Natural killer cell (primary cell): ENCODE results near the gene LAMA1. TPM values are rescaled to one million over a fixed set of nuclear protein-coding genes. Genes with fewer than 3 reads are reported as not detected.

Experiments
- ATAC-seq, 3 donors: fragments of 150-1000 bp in 2 of 3; fragments of 200-7000 bp in 1 of 3; cut with Tn5 transposase; 1 replicate in 1 of 3; 2 replicates in 2 of 3; pipeline ENCODE4 v1.10.0; 2021; ENCODE audit warnings: mild to moderate bottlenecking in 2 of 3, moderate library complexity in 2 of 3
- DNase-seq, 2 donors: peaks; one replicate each; pipeline versions ENCODE4 v3.0.0 to v3.0.0-alpha.2; 2013 to 2021; ENCODE audit warnings: mixed read lengths in 1 of 2
- H3K27ac ChIP-seq: one replicate; pipeline ENCODE4 v1.5.1; 2013; ENCODE audit warnings: mild to moderate bottlenecking, low read length
- H3K27me3 ChIP-seq: one replicate; pipeline ENCODE4 v1.6.1; 2013; ENCODE audit warnings: low read length; ENCODE audit not compliant: control insufficient read depth, insufficient read depth
- H3K36me3 ChIP-seq: one replicate; pipeline ENCODE4 v1.6.1; 2013; ENCODE audit warnings: low read length; ENCODE audit not compliant: control insufficient read depth, insufficient read depth
- H3K4me1 ChIP-seq: one replicate; pipeline ENCODE4 v1.6.1; 2013; ENCODE audit warnings: low read length; ENCODE audit not compliant: control insufficient read depth, insufficient read depth
- H3K4me3 ChIP-seq: one replicate; pipeline ENCODE4 v1.5.1; 2013; ENCODE audit warnings: low read length
- H3K9me3 ChIP-seq: one replicate; pipeline ENCODE4 v1.6.1; 2013; ENCODE audit warnings: low read length; ENCODE audit not compliant: control insufficient read depth, insufficient read depth
- H3K27ac Mint-ChIP-seq, 2 donors: one replicate each; pipeline ENCODE4 v1.8.0; 2022; ENCODE audit warnings: mild to moderate bottlenecking in 2 of 2, mixed read lengths in 2 of 2, moderate library complexity in 1 of 2
- H3K27me3 Mint-ChIP-seq, 2 donors: one replicate each; pipeline ENCODE4 v1.8.0; 2022; ENCODE audit warnings: low read depth in 2 of 2, mixed read lengths in 2 of 2
- H3K36me3 Mint-ChIP-seq: one replicate; pipeline ENCODE4 v1.8.0; 2022; ENCODE audit warnings: mixed read lengths
- H3K4me1 Mint-ChIP-seq, 2 donors: one replicate each; pipeline ENCODE4 v1.8.0; 2022; ENCODE audit warnings: mixed read lengths in 2 of 2
- H3K4me3 Mint-ChIP-seq: one replicate; pipeline ENCODE4 v1.8.0; 2022; ENCODE audit warnings: mild to moderate bottlenecking, moderate library complexity, mixed read lengths
- H3K9me3 Mint-ChIP-seq, 2 donors: one replicate each; pipeline ENCODE4 v1.8.0; 2022; ENCODE audit warnings: mixed read lengths in 2 of 2
- WGBS: methylation state at CpG from one replicate; pipeline ENCODE4 v1.1.7; 2013; ENCODE audit warnings: missing lambda C conversion rate; ENCODE audit not compliant: insufficient coverage; 5-methylcytosine and 5-hydroxymethylcytosine counted together
- intact Hi-C: fragments of 100-400 bp; cut with micrococcal nuclease; formaldehyde crosslinking; loops from one replicate; pipeline ENCODE4 v1.14.2; 2022
- total RNA-seq, 4 donors: library from RNA; stranded (reverse); fragments of 120-200 nt in 1 of 4; gene quantifications; one replicate each; pipeline versions ENCODE4 v1.2.3 to v1.2.4, GENCODE V29; 2013 to 2022
- TF ChIP-seq, protein P1 (sequence below): fragments of 200-600 bp; IDR thresholded peaks from one replicate; pipeline ENCODE4 v1.8.0; 2022; ENCODE audit warnings: antibody characterized with exemption

LAMA1 gene
- total RNA-seq, 3 donors from 2014 or later (not counting 1 experiment from before 2014, with no cell fraction given), result not detected

DNA sequence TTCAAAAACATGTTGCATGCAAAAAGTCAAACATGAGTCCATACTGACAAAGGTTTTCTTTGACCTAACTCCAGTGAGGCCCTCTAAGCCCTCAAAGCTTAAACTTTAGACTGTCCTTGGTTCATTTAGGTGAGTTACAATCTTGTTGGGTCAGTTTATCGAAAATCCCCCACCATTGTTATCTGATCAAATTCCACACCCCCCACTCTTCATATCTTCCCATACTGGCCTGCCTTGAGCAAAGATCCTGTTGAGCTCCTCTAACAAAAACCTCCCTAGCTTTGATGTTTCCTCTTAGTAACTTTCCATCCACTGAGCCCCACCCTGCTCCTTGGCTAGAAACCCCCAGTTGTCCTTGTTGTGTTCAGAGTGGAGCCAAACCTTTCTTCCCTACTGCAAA, 194.4 kb downstream of the LAMA1 start:
- TF ChIP-seq, protein P1, sequence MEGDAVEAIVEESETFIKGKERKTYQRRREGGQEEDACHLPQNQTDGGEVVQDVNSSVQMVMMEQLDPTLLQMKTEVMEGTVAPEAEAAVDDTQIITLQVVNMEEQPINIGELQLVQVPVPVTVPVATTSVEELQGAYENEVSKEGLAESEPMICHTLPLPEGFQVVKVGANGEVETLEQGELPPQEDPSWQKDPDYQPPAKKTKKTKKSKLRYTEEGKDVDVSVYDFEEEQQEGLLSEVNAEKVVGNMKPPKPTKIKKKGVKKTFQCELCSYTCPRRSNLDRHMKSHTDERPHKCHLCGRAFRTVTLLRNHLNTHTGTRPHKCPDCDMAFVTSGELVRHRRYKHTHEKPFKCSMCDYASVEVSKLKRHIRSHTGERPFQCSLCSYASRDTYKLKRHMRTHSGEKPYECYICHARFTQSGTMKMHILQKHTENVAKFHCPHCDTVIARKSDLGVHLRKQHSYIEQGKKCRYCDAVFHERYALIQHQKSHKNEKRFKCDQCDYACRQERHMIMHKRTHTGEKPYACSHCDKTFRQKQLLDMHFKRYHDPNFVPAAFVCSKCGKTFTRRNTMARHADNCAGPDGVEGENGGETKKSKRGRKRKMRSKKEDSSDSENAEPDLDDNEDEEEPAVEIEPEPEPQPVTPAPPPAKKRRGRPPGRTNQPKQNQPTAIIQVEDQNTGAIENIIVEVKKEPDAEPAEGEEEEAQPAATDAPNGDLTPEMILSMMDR, result no peak
- Histone ChIP-seq H3K4me3 (no peak overlapping the region), H3K36me3 (no peaks in the 10 kb centered on the region), H3K9me3 (peaks cover 4% of the 10 kb centered on the region), H3K4me1 (no peaks in the 10 kb centered on the region), H3K27me3 (no peaks in the 10 kb centered on the region), H3K27ac (no peak overlapping the region)
- H3K9me3 Mint-ChIP-seq, result peaks cover 3 to 7% of the 10 kb centered on the region in 2 donors
- H3K4me1 Mint-ChIP-seq, result no peaks in the 10 kb centered on the region
- H3K4me3 Mint-ChIP-seq, result no peak overlapping the region
- WGBS, result 85% methylated on average over 1 of the region's 1 CpG
- ATAC-seq (no peak), DNase-seq (no peak)
- intact Hi-C loops, result no loop called here
- no peaks in the 10 kb centered on the region for H3K36me3 Mint-ChIP-seq
- no peak overlapping the region for H3K27ac Mint-ChIP-seq
- H3K27me3 Mint-ChIP-seq, result no peaks in the 10 kb centered on the region

DNA sequence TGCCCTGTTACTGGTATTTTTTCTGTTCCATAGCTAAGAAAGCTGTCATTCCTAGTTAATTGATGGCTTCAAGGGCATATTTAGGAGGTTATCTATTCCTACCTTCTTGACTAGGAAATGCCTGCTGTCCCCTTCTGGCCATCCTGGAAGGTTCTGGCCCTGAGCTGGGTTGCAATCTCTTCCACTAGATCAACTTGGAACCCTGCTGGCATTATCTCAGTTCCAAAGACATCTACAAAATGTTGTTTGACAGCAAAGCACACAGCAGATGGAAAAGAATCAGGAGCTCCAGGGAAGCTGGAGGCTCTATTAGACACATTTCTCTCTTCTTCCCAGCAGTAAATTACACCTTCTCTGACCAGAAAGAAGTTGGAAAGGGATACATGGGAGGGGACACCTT, 196.0 kb downstream of the LAMA1 start:
- Mint-ChIP-seq H3K36me3 (no peaks in the 10 kb centered on the region), H3K4me3 (no peak overlapping the region)
- intact Hi-C loops, result no loop called here

DNA sequence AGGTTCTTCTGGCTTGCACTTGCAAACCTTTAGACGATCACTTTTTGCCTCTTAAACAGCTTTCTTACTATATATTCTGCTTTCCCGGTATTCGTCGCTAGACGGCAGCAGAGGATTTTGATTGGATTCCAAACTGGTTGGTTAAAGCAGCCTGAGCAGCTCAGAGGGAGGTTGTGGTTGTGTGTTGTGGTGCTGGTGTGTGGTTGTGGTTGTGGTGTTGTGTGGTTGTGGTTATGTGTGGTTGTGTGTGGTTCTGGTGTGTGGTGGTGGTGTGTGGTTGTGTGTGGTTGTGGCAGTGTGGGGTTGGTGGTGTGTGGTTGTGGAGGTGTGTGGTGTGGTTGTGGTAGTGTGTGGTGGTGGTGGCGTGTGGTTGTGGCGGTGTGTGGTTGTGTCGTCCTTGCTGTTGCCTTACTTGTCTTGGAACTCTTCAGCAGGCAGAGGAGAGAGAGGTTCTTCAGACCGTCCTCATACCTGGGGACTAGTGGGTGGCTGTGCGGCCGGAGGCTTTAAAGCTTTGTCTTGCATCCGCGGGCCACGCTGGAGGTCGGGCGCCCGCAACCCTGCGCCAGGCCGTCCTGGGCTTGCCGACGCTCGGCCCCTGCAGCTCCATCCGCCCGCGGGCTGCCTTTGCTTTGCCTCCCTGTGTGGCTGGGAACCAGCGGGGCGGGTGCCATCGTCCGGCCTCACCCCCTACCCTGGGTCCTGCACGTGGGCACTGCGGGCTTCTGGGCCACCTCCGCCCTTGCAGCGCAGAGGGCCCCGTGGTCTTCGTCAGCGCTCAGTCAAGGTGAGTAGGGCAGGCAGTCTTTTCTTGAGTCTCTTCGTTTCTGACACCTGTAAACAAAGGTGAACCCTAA, 197.3 kb downstream of the LAMA1 start:
- no peaks in the 10 kb centered on the region for H3K27me3 ChIP-seq
- no peak overlapping the region for H3K27ac ChIP-seq
- Mint-ChIP-seq H3K4me3 (no peak overlapping the region), H3K27ac (peak overlapping the region in 1 of 2 donors; percentile 2), H3K9me3 (peaks cover 3 to 7% of the 10 kb centered on the region in 2 donors), H3K4me1 (no peaks in the 10 kb centered on the region), H3K36me3 (no peaks in the 10 kb centered on the region), H3K27me3 (no peaks in the 10 kb centered on the region)
- DNase-seq (peak in 1 of 2 donors; percentile 4), ATAC-seq (no peak)
- no peaks in the 10 kb centered on the region for H3K36me3 ChIP-seq
- no peaks in the 10 kb centered on the region for H3K4me1 ChIP-seq
- intact Hi-C loops, result no loop called here
- H3K4me3 ChIP-seq, result no peak overlapping the region
- H3K9me3 ChIP-seq, result peaks cover 4% of the 10 kb centered on the region
- TF ChIP-seq, protein P1, result no peak
- WGBS, result 75% methylated on average over 37 of the region's 37 CpGs

More for the DNA sequence above, 196.0 kb downstream of the LAMA1 start:
- Histone ChIP-seq H3K27me3 (no peaks in the 10 kb centered on the region), H3K27ac (no peak overlapping the region), H3K4me3 (no peak overlapping the region), H3K36me3 (no peaks in the 10 kb centered on the region), H3K9me3 (peaks cover 4% of the 10 kb centered on the region), H3K4me1 (no peaks in the 10 kb centered on the region)
- Mint-ChIP-seq H3K9me3 (peaks cover 3 to 7% of the 10 kb centered on the region in 2 donors), H3K4me1 (no peaks in the 10 kb centered on the region), H3K27ac (no peak overlapping the region), H3K27me3 (no peaks in the 10 kb centered on the region)
- no peak for DNase-seq
- no peak for ATAC-seq
- TF ChIP-seq, protein P1, result no peak
